Islet precursor cell (in vitro differentiated cells): Measurements from ENCODE around the gene TGM5.
A peak's percentile ranks its signal among the peaks of the same experiment; 100 is the strongest.

Experiments used
- DNase-seq: peaks from one replicate; pipeline ENCODE4 v3.0.0-alpha.2; 2018

Gene TGM5

DNA sequence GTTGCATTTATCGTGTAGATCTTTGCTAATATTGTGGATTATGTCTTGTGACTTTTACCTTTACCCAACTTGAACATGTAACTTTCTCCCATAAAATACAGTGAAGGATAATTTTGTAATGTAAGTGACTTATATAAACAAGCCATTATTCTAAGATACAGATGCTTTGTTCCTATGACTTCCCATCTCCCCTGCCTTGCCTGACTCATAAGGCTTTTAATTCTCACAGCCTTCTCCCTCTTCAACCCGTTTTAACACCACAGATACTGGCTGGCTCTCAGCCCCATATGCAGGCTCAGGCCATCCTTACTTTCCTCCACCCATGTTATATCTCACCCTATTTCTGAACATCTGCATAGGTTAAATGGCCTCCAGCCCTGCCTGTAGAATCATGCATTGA is 77.4 kb downstream of the TGM5 start:
- no peak for DNase-seq

DNA sequence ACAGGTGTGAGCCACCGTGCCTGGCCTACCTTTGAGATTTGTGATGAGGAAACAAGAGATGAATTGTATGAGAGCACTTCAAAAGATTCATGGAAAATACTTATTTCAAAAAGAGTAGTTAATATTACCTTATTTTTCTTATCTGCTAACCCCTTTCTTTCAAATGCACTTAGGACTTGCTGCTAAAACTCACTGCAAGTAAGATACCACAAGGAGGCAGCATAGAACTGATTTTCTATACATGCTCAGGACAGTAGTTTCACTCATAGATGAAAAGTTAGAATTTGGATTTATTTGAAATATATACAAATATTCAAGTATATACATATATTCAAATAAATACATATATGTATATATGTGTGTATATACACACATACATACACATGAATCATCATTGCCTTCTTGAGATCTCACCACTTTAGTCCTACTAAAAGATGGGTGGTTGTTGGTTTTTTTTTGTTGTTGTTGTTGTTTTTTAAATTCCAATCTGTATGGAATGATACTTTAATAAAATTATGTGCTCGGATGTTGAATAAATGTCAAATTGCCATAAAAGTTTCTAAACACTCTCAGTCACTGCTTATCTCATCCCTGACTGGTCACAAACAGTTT is 79.1 kb downstream of the TGM5 start:
- no peak for DNase-seq

DNA sequence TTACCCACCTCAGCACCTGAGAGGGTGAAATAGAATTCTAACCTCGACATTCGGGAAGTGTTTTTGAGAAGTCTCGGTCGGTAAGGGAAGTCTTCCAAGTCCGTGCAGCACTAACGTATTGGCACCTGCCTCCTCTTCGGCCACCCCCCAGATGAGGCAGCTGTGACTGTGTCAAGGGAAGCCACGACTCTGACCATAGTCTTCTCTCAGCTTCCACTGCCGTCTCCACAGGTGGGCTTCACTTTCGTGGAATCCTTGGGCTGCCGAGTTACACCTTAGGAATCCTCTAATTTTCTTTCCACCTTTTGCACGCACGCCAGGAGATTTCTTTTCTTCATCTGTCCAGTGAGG is 80.8 kb downstream of the TGM5 start:
- no peak for DNase-seq

DNA sequence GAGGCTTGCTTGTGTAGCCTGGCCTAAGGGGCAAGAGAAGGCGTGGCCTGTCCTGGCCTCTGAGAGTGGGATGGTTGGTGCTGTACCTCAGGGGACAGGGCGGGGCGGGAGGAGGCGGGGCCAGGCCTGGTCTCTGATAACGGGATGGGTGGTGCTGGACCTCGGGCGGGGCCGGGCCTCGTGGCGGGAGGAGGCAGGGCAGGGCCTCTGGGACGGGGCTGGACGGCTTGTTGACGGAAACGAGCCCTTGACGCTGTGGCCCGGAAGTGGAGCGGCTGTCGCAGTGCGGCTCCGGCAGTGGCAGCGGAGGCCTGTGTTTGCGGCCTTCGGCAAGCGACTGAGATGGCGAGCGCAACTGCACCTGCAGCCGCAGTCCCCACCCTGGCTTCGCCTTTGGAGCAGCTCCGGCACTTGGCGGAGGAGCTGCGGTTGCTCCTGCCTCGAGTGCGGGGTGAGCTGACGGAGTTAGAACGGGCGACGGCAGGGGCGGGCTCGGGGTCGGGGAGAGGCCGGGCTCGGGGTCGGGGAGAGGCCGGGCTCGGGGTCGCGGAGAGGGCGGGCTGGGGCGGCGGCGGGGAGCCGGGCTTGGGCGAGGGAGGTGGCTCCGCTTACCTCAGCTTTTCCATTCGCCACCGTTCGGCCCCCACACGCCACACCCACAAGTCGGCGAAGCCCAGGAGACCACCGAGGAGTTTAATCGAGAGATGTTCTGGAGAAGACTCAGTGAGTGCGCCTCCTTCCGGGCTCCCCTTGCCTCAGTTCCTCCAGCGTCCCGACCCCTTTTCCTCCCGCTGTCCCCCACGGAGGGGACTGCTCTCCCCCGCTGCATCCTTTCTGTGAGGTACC is 81.3 kb downstream of the TGM5 start, which contains the start of gene CCNDBP1:
TSS of gene CCNDBP1 (plus strand) at position 247 of the 846 bp plus-strand sequence. CDS start at position 343, 96 bp downstream.
- peak; percentile 99 for DNase-seq

DNA sequence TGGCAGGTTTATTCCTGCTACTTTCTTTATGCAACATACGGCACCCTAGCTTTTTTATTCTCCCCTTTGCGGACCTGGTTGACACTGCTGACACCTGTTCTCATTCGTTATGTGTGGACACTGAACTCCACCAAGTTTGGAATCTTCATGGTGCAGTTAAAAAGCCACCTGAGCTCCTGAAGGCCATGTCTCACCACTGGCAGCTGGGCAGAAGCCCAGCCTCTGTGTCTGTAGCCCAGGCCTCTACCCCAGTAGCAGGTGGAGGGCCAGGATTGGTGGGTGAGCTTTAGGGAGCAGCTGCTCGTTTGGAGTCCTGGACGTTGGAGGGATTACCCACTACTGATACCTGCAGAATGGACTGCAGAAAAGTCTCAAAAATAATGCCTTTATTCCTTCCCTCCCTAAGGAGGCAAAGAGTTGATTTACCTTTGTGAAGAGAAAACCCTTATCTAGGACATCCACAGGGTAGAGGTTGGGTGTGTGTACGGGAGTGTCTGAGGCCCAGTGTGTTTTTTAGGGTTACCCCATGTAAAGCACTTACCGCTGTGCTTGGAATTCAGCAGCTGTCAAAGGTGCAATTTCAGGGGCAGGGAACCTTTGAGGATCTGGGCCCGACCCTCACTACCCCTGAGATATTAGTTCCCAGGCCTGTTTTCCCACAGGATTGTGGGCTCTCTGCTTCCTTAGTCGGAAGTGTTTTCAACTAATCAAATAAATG is 82.2 kb downstream of the TGM5 start:
- DNase-seq: no peak

DNA sequence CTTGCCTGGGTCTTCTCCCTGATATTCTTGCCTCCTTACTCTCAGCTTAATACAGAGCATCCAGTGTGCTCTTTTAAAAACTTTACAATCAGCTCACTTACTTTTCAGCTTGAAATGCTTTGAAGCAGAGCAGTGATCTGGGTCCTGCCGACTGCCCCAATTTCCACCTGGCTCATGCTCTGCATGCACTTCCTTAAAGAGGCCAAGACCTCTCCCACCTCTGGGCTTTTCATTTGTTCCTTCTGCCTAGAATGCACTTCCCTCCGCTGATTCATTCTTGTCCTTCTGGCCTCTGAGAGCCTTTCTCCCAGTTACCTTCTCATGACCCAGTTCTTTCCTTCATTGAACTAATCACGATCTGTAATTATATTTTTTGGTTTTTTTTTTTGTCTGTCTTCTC is 83.5 kb downstream of the TGM5 start:
- DNase-seq: no peak
